T-helper 2 cell treated with Interferon-gamma antibody and Interleukin-4, amounts not matched to agents 5 μg/mL and 100 μg/mL, for 36 hours (primary cell): ENCODE measurements around the gene ADARB2.

Experiments
- DNase-seq: peaks from one replicate; pipeline ENCODE4 v3.0.0; 2021; ENCODE audit warnings: low spot score
- H3K27ac Mint-ChIP-seq: one replicate; pipeline ENCODE4 v1.8.0; 2021; ENCODE audit warnings: mild to moderate bottlenecking, mixed read lengths
- H3K27me3 Mint-ChIP-seq: one replicate; pipeline ENCODE4 v1.8.0; 2021; ENCODE audit warnings: low read depth, mixed read lengths
- H3K36me3 Mint-ChIP-seq: one replicate; pipeline ENCODE4 v1.8.0; 2021; ENCODE audit warnings: low read depth, mixed read lengths
- H3K4me1 Mint-ChIP-seq: one replicate; pipeline ENCODE4 v1.8.0; 2021; ENCODE audit warnings: low read depth, mixed read lengths
- H3K4me3 Mint-ChIP-seq: one replicate; pipeline ENCODE4 v1.8.0; 2022; ENCODE audit warnings: mild to moderate bottlenecking, moderate library complexity, mixed read lengths
- H3K9me3 Mint-ChIP-seq: one replicate; pipeline ENCODE4 v1.8.0; 2021; ENCODE audit warnings: mixed read lengths

The ADARB2 gene

DNA sequence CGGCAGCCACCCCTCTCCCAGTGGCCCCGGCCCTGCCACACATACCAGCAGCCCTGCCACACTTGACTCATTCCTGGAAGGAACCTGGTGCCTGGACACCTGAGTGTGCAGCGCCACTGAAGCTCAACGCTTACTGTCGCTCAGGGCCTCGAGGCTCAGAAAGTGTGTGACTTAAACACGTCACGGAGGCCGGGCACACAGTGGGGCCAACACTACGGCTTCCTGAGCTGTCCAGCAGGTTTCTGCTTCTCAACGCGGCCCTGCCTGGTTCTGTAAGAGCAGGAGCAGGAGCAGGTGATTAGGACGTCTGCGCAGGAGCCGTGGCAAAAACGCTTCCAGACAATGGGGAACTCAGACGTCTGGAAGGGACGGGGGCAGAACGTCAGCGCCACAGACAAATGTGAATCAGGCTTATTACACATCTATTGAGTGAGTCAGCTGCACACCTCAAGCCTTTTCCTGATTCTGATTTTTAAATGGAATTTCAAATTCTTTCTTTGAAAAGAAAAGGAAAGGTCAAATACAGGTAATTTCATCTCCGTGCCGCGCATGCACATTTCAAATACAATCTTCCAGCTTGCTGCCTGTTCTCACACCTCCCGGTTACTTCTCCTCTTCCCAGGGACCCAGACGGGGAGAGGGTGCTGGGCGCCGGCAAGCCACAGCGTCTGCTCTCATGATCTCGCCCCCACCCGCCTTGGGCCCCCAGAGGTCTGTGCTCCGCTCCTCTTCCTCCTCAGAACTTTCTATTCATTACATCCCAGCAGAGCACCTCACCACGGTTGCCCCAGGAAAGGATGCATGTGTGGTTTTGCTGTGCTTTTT, 66.6 kb downstream of the ADARB2 start:
- no peak for DNase-seq
- H3K27ac Mint-ChIP-seq, result no peak overlapping the region
- H3K4me3 Mint-ChIP-seq, result no peak overlapping the region
- no peaks in the 10 kb centered on the region for H3K27me3 Mint-ChIP-seq
- H3K36me3 Mint-ChIP-seq, result no peaks in the 10 kb centered on the region
- H3K9me3 Mint-ChIP-seq, result no peaks in the 10 kb centered on the region
- H3K4me1 Mint-ChIP-seq, result no peaks in the 10 kb centered on the region

GRCh38 chr10:1669433-1669832, 67.9 kb downstream of the ADARB2 start:
- H3K4me1 Mint-ChIP-seq, result no peaks in the 10 kb centered on the region
- DNase-seq, result no peak
- no peaks in the 10 kb centered on the region for H3K9me3 Mint-ChIP-seq
- no peaks in the 10 kb centered on the region for H3K27me3 Mint-ChIP-seq
- no peak overlapping the region for H3K4me3 Mint-ChIP-seq
- no peaks in the 10 kb centered on the region for H3K36me3 Mint-ChIP-seq
- no peak overlapping the region for H3K27ac Mint-ChIP-seq

DNA sequence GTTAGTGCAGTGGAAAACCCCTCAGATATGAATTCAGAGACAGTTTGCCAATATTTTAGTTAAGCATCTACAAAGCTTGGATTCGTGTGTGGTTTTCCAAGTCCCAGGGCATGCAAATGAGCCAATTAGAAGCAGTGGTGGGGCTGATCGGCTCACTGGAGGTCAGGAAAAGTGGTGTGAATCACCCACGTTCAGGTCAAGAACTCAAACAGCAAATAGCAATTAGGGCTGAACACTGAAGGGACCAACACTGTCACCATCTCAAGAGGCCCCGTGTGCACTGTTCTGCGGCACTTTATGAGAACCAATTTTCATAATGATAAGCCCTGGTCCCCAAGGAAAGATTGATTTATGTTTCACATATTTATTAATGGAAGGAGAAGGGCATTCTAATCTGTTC, 68.9 kb downstream of the ADARB2 start:
- no peak overlapping the region for H3K27ac Mint-ChIP-seq
- no peak overlapping the region for H3K4me3 Mint-ChIP-seq
- no peaks in the 10 kb centered on the region for H3K36me3 Mint-ChIP-seq
- H3K9me3 Mint-ChIP-seq, result no peaks in the 10 kb centered on the region
- H3K4me1 Mint-ChIP-seq, result no peaks in the 10 kb centered on the region
- DNase-seq, result no peak
- H3K27me3 Mint-ChIP-seq, result no peaks in the 10 kb centered on the region

DNA sequence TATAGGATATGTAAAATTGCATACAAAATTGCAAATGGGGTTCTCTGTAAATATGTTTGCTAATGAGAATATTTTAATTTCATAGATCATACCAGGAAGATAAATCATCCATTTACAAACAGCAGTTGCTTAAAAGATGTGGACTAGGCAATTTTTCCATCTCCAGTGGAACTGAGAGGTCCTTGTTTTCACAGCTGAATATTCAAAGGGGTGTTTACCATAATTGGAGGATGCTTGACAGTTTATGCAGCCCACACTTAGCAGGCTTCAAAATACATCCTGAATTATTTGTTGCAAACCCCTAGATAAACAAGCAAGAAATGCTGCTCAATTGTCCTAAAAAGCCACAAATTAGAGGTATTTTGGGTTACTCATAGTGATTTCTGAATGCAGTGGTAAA, 69.9 kb downstream of the ADARB2 start:
- Mint-ChIP-seq H3K27ac (no peak overlapping the region), H3K36me3 (no peaks in the 10 kb centered on the region), H3K27me3 (no peaks in the 10 kb centered on the region)

DNA sequence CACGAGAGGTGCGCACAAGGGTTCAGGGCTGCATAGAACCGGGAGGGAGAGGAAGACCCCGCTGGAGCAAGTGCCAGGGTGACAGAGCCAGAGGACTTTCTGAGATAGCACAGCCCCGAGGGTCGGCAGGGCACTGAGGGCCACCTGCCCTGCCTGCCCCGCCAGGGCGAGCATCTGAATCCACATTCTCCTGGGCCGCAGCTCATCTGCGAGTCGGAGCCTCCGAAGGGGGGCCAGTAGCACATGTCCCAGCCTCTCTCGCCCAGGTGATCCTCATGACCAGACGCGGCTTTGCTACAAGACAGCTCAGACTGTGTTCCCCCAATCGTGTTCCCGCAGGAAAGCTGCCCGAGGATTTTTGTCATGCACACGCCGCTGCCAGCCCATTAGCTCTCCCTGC, 71.2 kb downstream of the ADARB2 start:
- Mint-ChIP-seq H3K4me3 (no peak overlapping the region), H3K27ac (no peak overlapping the region), H3K36me3 (no peaks in the 10 kb centered on the region), H3K9me3 (no peaks in the 10 kb centered on the region), H3K27me3 (no peaks in the 10 kb centered on the region), H3K4me1 (no peaks in the 10 kb centered on the region)
- no peak for DNase-seq

More for the DNA sequence above, 69.9 kb downstream of the ADARB2 start:
- no peak overlapping the region for H3K4me3 Mint-ChIP-seq
- H3K4me1 Mint-ChIP-seq, result no peaks in the 10 kb centered on the region
- H3K9me3 Mint-ChIP-seq, result no peaks in the 10 kb centered on the region
- DNase-seq, result no peak

DNA sequence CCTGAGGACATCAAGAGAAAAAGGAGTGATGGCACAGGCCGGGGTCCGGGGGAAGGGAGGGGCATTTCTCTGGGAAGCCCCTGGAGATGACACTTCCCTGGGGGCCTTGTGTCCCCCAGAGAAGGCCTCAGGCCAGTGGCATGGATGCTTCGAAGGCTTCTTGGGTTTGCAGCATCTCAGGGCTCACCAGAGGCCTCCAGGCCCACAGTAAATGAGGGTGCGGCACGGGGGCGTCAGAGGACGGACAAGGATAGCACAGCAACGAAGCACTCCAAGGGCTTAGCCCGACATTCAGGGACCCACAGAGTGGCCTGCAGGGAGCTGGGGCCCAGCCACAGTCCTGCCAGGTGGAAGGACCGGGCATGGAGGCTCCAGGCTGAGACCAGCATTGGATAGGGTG, 71.6 kb downstream of the ADARB2 start:
- Mint-ChIP-seq H3K4me3 (no peak overlapping the region), H3K36me3 (no peaks in the 10 kb centered on the region), H3K27ac (no peak overlapping the region), H3K4me1 (no peaks in the 10 kb centered on the region), H3K9me3 (no peaks in the 10 kb centered on the region), H3K27me3 (no peaks in the 10 kb centered on the region)
- no peak for DNase-seq

GRCh38 chr10:1665021-1665661, 72.2 kb downstream of the ADARB2 start:
- no peaks in the 10 kb centered on the region for H3K27me3 Mint-ChIP-seq
- no peaks in the 10 kb centered on the region for H3K36me3 Mint-ChIP-seq
- no peak overlapping the region for H3K27ac Mint-ChIP-seq
- H3K4me3 Mint-ChIP-seq, result no peak overlapping the region
- DNase-seq, result no peak
- H3K4me1 Mint-ChIP-seq, result no peaks in the 10 kb centered on the region
- H3K9me3 Mint-ChIP-seq, result no peaks in the 10 kb centered on the region

DNA sequence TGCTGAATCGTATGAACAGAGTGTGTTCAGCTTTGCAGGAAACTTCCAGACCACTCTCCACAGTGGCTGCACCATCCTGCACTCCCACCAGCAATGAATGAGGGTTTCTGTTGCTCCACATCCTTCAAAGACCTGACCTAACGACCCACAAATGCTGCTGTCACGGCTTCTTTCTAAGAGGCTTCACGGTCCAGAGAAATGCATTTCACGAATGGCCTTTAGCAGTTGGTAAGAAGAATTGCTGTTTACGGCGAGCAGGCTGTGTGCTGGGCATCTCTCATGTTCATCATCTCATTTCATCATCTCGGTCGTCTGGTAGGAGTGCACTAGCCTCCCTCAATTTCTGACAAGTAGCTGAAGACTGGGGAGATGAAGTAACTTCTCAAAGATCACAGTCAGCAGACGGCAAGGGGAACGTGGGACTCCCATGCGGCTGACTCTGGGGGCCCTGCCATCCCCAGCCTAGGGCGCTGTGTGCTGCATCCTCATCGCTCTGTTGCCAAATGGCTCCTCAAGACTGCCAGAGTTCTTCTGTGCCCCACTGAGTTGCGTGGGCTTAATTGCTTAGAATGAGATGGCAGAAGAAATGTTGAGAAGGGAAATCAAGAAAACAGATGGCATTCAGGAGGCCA, 72.9 kb downstream of the ADARB2 start:
- Mint-ChIP-seq H3K4me1 (no peaks in the 10 kb centered on the region), H3K27me3 (no peaks in the 10 kb centered on the region), H3K36me3 (no peaks in the 10 kb centered on the region), H3K9me3 (no peaks in the 10 kb centered on the region), H3K4me3 (no peak overlapping the region), H3K27ac (no peak overlapping the region)
- DNase-seq, result no peak

DNA sequence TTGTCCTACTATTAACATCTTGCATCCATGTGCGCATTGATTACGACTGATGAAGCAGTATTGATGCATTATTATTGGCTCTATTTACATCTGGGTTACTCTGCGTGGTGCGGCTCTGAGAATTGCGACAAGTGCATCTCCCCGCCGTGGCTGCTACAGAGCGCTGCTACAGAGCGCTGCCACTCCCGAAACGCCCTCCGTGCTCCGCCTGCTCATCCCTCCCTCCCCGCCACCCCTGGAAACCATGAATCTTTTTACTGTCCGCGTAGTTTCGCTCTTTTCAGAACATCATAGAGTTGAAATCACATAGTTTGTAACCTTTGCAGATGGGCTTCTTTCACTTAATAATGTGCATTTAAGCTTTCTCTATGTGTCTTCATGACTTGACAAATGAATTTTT, 74.1 kb downstream of the ADARB2 start:
- Mint-ChIP-seq H3K4me3 (no peak overlapping the region), H3K27ac (no peak overlapping the region), H3K4me1 (no peaks in the 10 kb centered on the region), H3K27me3 (no peaks in the 10 kb centered on the region), H3K9me3 (no peaks in the 10 kb centered on the region), H3K36me3 (no peaks in the 10 kb centered on the region)
- no peak for DNase-seq

DNA sequence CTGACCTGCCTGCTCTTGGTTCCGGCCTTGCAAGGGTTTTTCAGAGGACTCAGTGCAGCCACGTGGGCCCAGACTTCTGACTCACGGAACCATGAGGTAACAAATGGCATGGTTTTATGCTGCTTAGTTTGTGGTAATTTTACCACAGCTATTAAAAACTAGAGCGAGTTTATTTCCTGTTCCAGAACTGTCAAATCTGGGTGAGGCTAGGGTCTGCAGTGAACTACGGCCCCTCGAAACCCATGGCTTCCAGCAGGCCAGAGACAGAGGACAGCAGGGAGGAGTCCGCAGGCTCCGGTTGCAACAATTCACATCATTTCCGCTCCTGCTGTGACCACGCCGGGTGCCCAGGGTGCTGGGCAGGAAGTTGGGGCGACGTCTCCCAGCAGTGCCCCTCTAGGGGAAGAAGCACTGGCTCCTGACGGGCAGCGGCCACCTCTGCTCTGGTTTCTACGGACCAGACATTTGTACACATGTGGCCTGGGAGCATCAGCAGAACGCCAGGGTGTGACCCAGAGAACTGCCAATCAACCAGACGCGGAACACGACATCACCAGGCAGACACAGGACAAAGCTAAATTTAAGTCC, 74.8 kb downstream of the ADARB2 start:
- DNase-seq, result no peak
- H3K4me3 Mint-ChIP-seq, result no peak overlapping the region
- no peaks in the 10 kb centered on the region for H3K9me3 Mint-ChIP-seq
- no peaks in the 10 kb centered on the region for H3K4me1 Mint-ChIP-seq
- peaks cover 6% of the 10 kb centered on the region for H3K27me3 Mint-ChIP-seq
- H3K36me3 Mint-ChIP-seq, result no peaks in the 10 kb centered on the region
- no peak overlapping the region for H3K27ac Mint-ChIP-seq

- peaks cover 6% of the 10 kb centered on the region for H3K27me3 Mint-ChIP-seq
- no peaks in the 10 kb centered on the region for H3K36me3 Mint-ChIP-seq
- DNase-seq, result no peak
- H3K27ac Mint-ChIP-seq, result no peak overlapping the region
- no peaks in the 10 kb centered on the region for H3K9me3 Mint-ChIP-seq
- H3K4me3 Mint-ChIP-seq, result no peak overlapping the region
- H3K4me1 Mint-ChIP-seq, result no peaks in the 10 kb centered on the region
These were observed 75.4 kb downstream of the ADARB2 start for GRCh38 chr10:1661859-1662437.

DNA sequence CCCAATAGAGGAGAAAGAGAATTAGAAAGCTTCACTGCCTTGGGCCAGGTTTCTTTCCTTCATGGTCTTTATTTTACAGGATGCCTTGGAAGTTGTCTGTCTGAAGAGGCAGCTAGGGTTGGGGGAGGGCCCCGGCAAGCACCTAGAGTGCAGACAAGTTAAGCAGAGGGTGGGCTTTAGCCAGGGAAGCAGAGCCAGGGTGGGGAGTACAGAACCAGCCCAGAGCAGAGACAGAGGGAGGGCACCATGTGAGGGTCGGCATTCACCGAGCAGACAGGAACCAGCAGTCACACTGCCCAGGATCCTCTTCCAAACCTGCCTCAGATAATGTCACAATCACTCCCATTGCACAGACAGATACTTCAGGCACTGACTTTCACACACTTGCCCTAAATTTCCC, 75.9 kb downstream of the ADARB2 start:
- Mint-ChIP-seq H3K36me3 (no peaks in the 10 kb centered on the region), H3K27me3 (peaks cover 6% of the 10 kb centered on the region), H3K4me3 (no peak overlapping the region), H3K27ac (no peak overlapping the region), H3K9me3 (no peaks in the 10 kb centered on the region), H3K4me1 (no peaks in the 10 kb centered on the region)
- no peak for DNase-seq

GRCh38 chr10:1660815-1661214, 76.5 kb downstream of the ADARB2 start:
- H3K36me3 Mint-ChIP-seq, result no peaks in the 10 kb centered on the region
- no peak for DNase-seq
- H3K4me3 Mint-ChIP-seq, result no peak overlapping the region
- H3K4me1 Mint-ChIP-seq, result no peaks in the 10 kb centered on the region
- peaks cover 6% of the 10 kb centered on the region for H3K27me3 Mint-ChIP-seq
- no peak overlapping the region for H3K27ac Mint-ChIP-seq
- H3K9me3 Mint-ChIP-seq, result no peaks in the 10 kb centered on the region

DNA sequence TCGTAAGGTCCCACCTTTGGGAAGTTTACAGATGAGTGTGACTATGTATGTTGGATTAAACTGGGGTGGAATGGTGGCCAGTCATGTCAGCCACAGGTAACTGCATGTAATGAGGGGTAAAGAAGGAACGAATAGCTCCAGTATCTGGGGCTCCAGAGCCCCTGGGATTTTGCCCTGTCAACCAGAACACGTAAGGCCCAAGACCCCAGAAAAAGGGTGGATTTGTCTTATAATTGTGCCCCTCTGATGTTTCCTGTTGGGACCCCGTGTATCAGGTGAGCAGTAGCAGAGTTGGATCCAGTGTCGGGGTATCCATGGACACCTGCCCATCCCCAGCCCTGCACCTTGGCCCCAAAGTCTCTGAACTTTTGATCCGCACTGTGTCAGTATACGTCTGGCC, 76.9 kb downstream of the ADARB2 start:
- Mint-ChIP-seq H3K9me3 (no peaks in the 10 kb centered on the region), H3K27me3 (peaks cover 6% of the 10 kb centered on the region), H3K27ac (no peak overlapping the region), H3K36me3 (no peaks in the 10 kb centered on the region), H3K4me1 (no peaks in the 10 kb centered on the region), H3K4me3 (no peak overlapping the region)
- no peak for DNase-seq
